ENCODE data around the gene AP2A1.

DNA sequence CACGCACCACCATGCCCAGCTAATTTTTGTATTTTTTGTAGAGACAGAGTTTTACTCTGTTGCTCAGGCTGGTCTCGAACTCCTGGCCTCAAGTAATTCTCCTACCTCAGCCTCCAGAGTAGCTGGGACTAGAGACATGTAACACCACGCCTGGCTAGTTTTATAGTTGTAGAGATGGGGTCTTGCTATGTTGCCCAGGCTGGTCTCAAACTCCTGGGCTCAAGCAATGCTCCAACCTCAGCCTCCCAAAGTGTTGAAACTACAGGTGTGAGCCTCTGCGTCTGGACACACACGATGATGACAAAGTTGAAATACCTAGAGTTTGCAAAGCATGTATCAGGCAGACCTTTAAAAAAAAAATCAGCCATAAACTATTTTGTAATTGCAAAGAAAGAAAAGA, 79.6 kb downstream of the AP2A1 start:
- TF ChIP-seq, protein P1, sequence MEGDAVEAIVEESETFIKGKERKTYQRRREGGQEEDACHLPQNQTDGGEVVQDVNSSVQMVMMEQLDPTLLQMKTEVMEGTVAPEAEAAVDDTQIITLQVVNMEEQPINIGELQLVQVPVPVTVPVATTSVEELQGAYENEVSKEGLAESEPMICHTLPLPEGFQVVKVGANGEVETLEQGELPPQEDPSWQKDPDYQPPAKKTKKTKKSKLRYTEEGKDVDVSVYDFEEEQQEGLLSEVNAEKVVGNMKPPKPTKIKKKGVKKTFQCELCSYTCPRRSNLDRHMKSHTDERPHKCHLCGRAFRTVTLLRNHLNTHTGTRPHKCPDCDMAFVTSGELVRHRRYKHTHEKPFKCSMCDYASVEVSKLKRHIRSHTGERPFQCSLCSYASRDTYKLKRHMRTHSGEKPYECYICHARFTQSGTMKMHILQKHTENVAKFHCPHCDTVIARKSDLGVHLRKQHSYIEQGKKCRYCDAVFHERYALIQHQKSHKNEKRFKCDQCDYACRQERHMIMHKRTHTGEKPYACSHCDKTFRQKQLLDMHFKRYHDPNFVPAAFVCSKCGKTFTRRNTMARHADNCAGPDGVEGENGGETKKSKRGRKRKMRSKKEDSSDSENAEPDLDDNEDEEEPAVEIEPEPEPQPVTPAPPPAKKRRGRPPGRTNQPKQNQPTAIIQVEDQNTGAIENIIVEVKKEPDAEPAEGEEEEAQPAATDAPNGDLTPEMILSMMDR (IDR thresholded peaks at IDR 0.05) = no peak
- TF ChIP-seq EP300 (IDR thresholded peaks at IDR 0.05) (no peak), POLR2A (IDR thresholded peaks at IDR 0.05) (no peak)
